Left ventricle myocardium inferior (tissue), 1 donor: ENCODE measurements around the gene HLA-DOA. TPM values are rescaled to one million over a fixed set of nuclear protein-coding genes. Genes with fewer than 3 reads are reported as not detected.

Source experiments
- DNase-seq: peaks from one replicate; pipeline ENCODE4 v3.0.0-alpha.2; 2020
- H3K27ac ChIP-seq: fragments of 200-600 bp; replicated peaks from 2 replicates; pipeline ENCODE4 v1.8.0; 2021
- H3K27me3 ChIP-seq: fragments of 200-600 bp; 2 replicates; pipeline ENCODE4 v1.8.0; 2021; ENCODE audit warnings: low read depth
- H3K36me3 ChIP-seq: fragments of 200-600 bp; 2 replicates; pipeline ENCODE4 v1.8.0; 2021
- H3K4me1 ChIP-seq: fragments of 200-600 bp; 2 replicates; pipeline ENCODE4 v1.8.0; 2021
- H3K4me3 ChIP-seq: fragments of 200-600 bp; 2 replicates; pipeline ENCODE4 v1.8.0; 2021; ENCODE audit warnings: mild to moderate bottlenecking, moderate library complexity
- H3K9me3 ChIP-seq: fragments of 200-600 bp; replicated peaks from 2 replicates; pipeline ENCODE4 v1.8.0; 2021
- CTCF ChIP-seq: fragments of 200-600 bp; IDR thresholded peaks from 2 replicates; pipeline ENCODE4 v1.8.0; 2021; ENCODE audit warnings: antibody characterized with exemption, mild to moderate bottlenecking, borderline replicate concordance
- intact Hi-C: fragments of 100-400 bp; cut with micrococcal nuclease; formaldehyde crosslinking; loops from one replicate; pipeline ENCODE4 v1.11.0; 2022
- total RNA-seq: library from RNA; stranded (reverse); fragmentation: NEBNext Ultra II Directional; extraction: Animal tissue kit (Norgen Biotek cat#: 25700); gene quantifications from one replicate; pipeline ENCODE4 v1.2.1, GENCODE V29; 2021
- donor health status: DM: no; HTN: yes; CAD: no; lungs with severe emphysema.

Gene HLA-DOA
- total RNA-seq, 1 donor from 2014 or later, result 1.8 TPM

DNA sequence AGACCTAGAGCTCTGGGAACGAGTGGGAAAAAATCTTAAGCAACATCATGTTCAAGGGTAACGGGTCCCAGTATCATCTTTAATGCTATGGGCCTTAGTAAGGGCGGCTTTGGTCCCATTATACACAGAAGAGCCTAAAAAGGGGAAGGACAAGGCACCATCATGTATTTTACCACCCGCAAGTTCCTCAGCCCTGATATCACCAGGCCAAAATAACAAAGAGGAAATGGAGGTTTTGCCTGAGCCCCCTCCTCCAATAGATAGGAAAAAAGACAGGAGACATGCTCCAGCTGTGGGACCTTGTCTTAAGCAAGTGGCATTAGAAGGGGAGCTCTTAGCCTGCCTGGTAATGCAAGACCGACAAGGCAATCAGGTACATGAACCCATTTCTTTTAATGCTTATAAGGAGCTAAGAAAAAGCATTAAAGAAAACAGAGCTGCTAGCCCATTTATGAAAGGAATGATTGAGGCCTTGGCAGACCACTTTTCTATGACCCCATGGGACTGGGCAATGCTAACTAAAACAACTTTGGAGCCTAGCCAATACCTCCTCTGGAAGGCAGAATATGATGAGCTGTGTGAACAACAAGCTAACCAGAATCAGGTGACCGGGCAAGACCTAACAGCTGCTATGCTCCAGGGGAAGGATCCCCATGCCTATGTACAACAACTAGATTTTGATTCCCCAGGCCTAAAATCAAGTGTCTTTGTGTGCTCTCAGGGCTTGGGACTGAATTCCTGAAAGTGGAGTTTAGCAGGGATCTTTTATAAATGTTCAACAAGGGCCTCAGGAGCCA, 40.8 kb upstream of the HLA-DOA start:
- Histone ChIP-seq H3K4me3 (no peak overlapping the region), H3K9me3 (no peaks in the 10 kb centered on the region), H3K27me3 (peaks cover 10% of the 10 kb centered on the region), H3K36me3 (no peaks in the 10 kb centered on the region), H3K4me1 (peaks cover 4% of the 10 kb centered on the region), H3K27ac (no peak overlapping the region)
- DNase-seq, result no peak
- intact Hi-C loops, result no loop called here
- TF ChIP-seq CTCF, result no peak

- TF ChIP-seq CTCF, result peak; percentile 31
- H3K27me3 ChIP-seq, result peaks cover 10% of the 10 kb centered on the region
- no peak for DNase-seq
- H3K4me1 ChIP-seq, result peaks cover 4% of the 10 kb centered on the region
- intact Hi-C loops, result no loop called here
- no peaks in the 10 kb centered on the region for H3K9me3 ChIP-seq
- H3K27ac ChIP-seq, result no peak overlapping the region
- no peak overlapping the region for H3K4me3 ChIP-seq
- no peaks in the 10 kb centered on the region for H3K36me3 ChIP-seq
Observed at GRCh38 chr6:33049323-33050013, 40.1 kb upstream of the HLA-DOA start.

GRCh38 chr6:33040157-33040556, 30.8 kb upstream of the HLA-DOA start:
- Histone ChIP-seq H3K27me3 (no peaks in the 10 kb centered on the region), H3K4me3 (no peak overlapping the region), H3K27ac (no peak overlapping the region), H3K36me3 (no peaks in the 10 kb centered on the region), H3K4me1 (no peaks in the 10 kb centered on the region), H3K9me3 (peaks cover 8% of the 10 kb centered on the region)
- intact Hi-C loops, result no loop called here
- no peak for DNase-seq
- TF ChIP-seq CTCF, result no peak

DNA sequence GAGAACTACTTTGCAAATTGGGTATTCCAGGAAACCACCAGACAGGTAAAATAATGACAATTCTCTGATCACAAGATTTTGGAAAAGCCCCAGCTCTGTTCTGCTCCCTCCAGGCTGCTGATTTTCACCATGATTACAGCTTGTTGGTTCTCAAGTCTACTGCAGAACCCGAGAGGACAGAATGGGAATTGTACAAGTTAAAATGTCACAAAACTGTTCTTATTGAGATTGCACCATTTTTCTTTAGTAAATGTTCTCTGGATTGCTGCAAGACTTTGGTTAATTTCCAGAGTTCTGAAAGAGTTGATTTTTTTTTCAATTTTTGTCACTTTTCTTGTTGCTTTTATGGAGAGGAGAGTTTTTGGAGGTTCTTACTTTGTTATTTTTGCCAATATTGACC, 27.1 kb upstream of the HLA-DOA start:
- Histone ChIP-seq H3K4me1 (no peaks in the 10 kb centered on the region), H3K27ac (no peak overlapping the region), H3K27me3 (no peaks in the 10 kb centered on the region), H3K36me3 (no peaks in the 10 kb centered on the region), H3K4me3 (no peak overlapping the region), H3K9me3 (peaks cover 17% of the 10 kb centered on the region)
- DNase-seq, result no peak
- no peak for TF ChIP-seq CTCF
- intact Hi-C loops, result no loop called here

DNA sequence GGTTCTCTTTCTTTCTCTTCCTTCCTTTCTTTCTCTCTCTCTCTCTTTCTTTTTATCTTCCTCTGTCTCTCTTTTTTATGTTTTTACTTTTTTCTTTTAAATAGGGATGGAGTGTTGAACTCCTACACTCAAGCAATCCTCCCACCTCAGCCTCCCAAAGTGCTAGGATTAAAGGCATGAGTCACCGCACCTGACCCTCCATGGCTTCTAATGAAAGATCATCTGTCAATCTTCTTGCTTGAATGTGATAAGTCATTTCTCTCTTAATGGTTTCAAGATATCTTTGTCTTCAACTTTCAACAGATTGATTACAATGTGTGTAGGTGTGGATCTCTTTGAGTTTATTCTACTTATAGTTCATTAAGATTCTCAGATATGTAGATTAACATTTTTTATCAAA, 25.2 kb upstream of the HLA-DOA start:
- peaks cover 17% of the 10 kb centered on the region for H3K9me3 ChIP-seq
- no peaks in the 10 kb centered on the region for H3K36me3 ChIP-seq
- peaks cover 8% of the 10 kb centered on the region for H3K4me1 ChIP-seq
- peaks cover 4% of the 10 kb centered on the region for H3K27me3 ChIP-seq
- no peak overlapping the region for H3K4me3 ChIP-seq
- intact Hi-C loops, result no loop called here
- no peak for DNase-seq
- no peak overlapping the region for H3K27ac ChIP-seq
- no peak for TF ChIP-seq CTCF
